Stimulated activated CD8-positive, alpha-beta memory T cell treated with anti-CD3 and anti-CD28 coated beads, Interleukin-7, amount 100 ng/mL, for 24 hours (primary cell): Measurements from ENCODE around the gene NKX2-3.

Source experiments
- DNase-seq: peaks from one replicate; pipeline ENCODE4 v3.0.0-alpha.2; 2020; ENCODE audit warnings: low read depth

NKX2-3 gene

DNA sequence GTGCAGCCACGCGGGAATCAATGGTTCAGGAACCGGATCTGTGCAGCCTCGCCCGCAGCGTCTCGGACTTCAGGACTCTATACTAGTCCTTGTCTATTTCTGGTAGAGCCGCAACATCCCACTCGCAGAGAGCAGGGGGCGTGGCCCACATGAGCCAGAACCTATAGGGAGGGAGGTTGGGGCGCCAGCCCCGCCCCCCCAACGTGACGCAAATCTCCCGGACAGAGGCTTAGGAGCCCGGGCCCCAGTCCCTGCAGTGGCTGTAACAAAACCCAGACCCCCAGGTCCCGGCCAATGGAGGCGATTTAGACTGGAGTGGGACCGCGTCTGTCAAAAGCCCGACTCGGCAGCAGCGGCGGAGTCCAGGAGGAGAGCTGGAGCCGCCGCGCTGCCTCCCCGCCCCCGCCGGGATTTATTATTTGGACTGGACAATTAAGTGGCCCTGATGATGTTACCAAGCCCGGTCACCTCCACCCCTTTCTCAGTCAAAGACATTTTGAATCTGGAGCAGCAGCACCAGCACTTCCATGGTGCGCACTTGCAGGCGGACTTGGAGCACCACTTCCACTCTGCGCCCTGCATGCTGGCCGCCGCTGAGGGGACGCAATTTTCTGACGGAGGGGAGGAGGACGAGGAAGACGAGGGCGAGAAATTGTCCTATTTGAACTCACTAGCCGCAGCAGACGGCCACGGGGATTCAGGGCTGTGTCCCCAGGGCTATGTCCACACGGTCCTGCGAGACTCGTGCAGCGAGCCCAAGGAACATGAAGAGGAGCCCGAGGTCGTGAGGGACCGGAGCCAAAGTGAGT lies at the start of gene NKX2-3:
Gene NKX2-3 (plus strand): TSS at position 256 of the 809 bp plus-strand sequence. CDS start 190 bp downstream, at position 446.
- DNase-seq = peak; percentile 19

GRCh38 chr10:99484626-99485581 lies 47.8 kb upstream of the NKX2-3 start:
- DNase-seq = no peak

DNA sequence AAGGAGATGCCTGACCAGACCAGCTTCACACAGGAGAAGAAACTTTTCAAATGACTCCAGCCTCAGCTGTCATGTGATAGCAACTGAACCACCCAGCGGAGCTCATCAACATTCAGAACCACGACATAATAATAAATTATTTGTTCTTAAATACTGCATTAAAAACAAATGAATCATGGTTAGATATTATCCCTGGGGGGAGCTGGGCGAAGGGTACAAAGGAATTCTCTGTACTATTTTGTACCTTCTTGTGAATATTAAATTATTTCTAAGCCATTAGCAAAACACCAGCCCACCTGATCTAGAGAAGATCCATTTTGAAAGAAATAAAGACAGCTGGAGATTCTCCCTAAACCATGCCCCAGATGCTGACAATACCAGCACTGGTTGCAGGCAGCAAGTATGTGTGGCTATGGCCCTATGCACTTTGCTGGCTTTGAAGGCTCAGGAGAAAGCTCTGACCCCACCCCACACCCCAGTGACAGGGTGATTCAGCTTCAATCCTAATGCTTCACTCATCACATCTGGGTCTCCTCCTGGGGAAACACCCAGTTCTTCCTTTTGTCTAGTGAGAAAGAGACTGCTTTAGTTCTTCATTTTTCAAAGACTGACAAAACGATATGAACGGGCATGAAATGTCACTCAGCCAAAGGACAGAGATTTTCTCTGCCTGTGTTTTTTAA lies 45.5 kb upstream of the NKX2-3 start:
- DNase-seq = no peak

DNA sequence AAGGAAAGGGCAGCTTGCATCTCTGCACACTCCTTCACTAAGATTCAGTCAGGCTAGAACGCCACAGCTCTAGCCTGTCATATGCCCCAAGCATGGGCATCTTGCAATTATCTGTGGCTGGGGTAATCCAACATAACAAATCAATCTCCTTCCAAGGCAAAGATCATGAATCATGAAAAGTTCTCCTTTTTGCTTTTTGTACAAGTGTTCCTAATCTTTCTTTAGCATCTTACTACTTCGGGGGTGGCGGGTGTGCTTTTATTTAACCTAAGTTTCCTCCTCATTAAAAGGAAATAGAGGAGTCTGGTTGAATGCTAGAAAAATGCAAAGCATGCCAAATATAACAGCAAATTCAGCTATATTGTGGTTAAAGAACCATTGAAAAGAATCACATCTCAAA lies 43.5 kb upstream of the NKX2-3 start:
- no peak for DNase-seq

- no peak for DNase-seq
Observed at GRCh38 chr10:99497343-99498025, 35.3 kb upstream of the NKX2-3 start.

DNA sequence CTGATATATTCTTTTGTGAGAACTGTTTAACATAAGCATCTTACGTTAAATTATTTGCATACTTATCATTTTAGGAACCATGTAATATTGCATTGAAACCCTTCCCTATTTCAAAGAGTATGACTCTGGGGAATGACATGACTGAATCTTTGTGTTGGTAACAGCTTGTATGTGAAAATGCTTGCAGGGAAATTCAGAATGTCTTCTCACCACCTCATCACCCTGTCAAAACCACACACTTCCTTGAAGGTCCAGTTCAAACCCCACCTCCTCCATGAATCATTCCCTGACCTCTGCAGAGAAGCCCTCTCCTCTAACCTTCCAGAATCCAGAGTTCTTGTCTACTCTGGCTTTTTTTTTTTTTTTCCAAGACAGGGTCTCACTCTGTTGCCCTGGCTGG lies 26.3 kb upstream of the NKX2-3 start:
- no peak for DNase-seq

GRCh38 chr10:99507265-99507664 lies 25.5 kb upstream of the NKX2-3 start:
- no peak for DNase-seq

- no peak for DNase-seq
Observed at GRCh38 chr10:99513061-99513460, 19.7 kb upstream of the NKX2-3 start.

- DNase-seq = no peak
Observed at GRCh38 chr10:99519690-99520039, 13.1 kb upstream of the NKX2-3 start.

- DNase-seq = no peak
Observed at GRCh38 chr10:99520040-99520846, 12.5 kb upstream of the NKX2-3 start.

GRCh38 chr10:99520847-99521764 lies 11.6 kb upstream of the NKX2-3 start:
- no peak for DNase-seq

DNA sequence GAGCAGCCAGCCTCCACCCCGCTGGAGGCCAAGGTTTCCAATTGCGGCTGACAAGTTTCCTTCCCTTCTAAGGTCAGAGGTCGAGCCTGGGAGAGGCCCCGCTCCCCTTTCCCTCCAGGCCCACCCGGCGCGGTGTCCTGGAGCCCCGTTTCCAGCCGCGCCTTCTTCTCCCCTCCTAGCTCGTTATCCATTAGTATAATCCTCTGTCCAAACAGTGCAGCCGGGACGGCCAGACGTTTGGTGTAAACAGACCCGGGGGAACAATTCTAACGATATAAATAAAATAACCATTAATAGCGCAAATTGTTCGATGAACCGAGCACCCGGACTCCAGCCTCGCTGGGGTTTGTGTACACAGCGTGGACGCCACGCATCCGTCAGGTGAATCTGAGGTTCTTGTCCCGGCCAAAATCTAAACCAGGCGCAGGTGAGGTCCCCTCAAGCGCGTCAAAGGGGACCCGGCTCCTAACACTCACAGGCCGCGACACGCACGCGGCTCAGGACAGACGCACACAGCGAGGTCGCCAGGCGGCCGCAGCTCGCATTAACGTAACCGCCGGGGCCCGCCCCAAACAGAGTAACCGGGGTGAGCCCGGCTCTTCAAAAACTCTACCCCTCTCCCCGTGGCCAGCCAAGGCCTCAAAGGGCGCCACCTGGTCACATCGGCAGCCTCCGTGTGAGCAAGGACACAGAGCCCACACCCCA lies 10.8 kb upstream of the NKX2-3 start:
- no peak for DNase-seq

- no peak for DNase-seq
Observed at GRCh38 chr10:99522470-99523250, 10.1 kb upstream of the NKX2-3 start.

DNA sequence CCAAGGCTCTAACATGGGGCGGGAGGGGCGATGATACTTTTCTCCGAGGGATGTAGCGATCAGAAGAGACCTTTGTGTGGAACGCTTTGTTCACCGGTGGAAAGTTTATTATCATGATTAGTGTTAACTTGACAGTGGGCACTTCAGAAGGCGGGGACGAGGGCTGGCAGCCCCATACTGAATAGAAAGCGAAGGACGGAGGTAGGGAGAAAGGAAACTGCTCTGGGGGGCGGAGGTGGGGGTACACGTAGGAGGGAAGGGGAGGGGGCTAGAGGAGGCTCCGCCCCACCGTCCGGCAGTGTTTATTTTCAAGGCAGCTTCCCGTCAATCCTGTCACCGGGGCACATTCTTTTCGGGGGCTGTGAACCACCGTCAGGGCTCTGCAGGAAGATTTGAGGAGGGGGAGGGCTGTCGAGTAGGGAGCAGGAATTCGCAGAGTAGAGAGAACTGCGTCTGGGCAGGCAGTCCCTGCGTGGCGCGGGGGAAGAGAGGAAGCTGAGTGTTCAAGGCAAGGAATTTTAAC lies 9.4 kb upstream of the NKX2-3 start:
- DNase-seq = no peak

DNA sequence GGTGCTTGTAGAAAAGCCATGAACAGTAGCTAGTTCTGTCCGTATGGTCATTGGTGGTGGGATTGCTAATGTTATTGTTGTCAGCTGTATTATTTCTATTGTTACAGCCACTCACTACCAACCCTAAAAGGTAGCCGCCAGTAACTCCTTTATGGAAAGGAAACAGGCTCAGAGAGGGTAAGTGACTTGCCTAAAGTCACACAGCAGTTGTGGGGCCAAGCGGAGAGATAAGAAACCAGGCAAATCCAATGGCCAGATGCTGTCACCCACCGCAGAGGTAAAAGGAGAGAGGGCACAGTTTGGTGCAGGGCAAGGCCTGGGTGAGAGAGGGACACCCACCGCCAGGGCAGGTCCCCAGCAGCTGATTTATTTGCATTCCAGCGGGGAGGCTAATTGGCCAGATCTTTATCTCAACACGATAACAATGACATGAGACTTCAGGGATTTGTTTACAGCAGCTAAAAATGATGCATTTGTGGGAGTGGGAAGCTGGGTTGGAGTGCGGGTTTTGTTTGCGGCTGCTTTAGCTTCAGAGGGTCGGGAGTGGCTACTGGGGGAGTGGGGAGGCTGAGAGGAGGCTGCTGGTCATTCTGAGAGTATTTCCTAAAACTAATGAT lies 8.6 kb upstream of the NKX2-3 start:
- no peak for DNase-seq

DNA sequence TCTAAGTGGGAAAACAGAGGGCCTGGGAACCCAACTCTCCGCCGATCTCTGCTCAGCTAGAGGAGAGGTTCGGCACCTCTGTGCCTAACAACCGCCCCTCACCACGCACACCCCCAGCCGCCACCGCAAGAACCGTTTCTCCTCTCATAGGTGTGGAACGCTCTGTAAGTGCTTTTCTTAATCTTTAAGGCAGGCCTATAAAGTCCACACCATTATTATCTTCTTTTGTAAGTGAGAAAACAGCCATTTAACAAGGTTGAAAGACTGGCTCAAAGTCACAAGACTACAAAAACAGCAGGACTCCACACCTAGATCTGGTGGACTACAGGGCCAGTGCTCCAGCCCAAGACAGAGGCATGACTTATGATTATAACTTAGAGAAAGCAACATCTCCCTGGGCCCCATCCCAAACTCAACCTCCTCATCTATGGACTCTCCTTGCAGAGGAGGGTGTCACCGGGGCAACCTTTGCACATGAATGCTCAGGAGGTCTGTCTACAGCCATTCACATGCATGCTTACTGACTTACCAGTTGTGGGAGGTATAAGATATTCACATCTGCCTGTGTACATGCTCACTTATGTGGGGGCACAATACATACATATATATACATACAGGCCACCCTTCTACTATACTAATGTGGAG lies 7.9 kb upstream of the NKX2-3 start:
- no peak for DNase-seq

DNA sequence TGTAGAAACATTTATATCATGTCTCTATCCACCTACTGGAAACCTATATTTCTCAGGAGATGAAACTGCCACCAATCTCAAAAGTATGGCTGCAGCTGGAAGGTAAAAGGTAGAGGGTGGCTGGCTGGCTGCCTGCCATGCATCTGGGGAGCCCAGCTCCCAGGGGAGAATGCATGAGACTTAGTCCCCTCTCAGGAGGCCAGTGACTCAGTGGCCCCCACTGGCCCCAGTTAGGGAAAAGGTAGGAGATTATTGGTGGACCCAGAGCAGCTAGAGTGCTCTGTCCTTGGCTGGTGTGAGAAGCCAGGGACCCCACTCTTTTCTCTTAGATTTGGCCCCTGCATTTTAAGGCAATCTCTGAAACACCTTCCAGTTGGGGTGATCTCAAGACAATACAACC lies 6.8 kb upstream of the NKX2-3 start:
- DNase-seq = no peak
